Kidney (tissue), 14 donors: ENCODE measurements around the gene MBLAC2. TPM values are rescaled to one million over a fixed set of nuclear protein-coding genes. Genes with fewer than 3 reads are reported as not detected.

Source experiments
- DNase-seq, 5 donors: peaks; one replicate each; pipeline ENCODE4 v3.0.0-alpha.2; 2013 to 2020
- FAIRE-seq: peaks from 2 replicates; lab custom pipeline; 2012; peaks lifted over from hg19 to GRCh38; lab: Jason Lieb, UNC
- H3K27ac ChIP-seq, 2 donors: one replicate each; pipeline ENCODE4 v1.7.0; 2013; ENCODE audit warnings: low read depth in 2 of 2, low read length in 2 of 2, inconsistent platforms in 1 of 2
- H3K27me3 ChIP-seq: one replicate; pipeline ENCODE4 v1.7.1; 2013; ENCODE audit warnings: low read length, inconsistent platforms; ENCODE audit not compliant: control insufficient read depth, insufficient read depth
- H3K36me3 ChIP-seq, 3 donors: one replicate each; pipeline versions ENCODE4 v1.7.0 to v1.7.1; 2013; ENCODE audit warnings: low read length in 3 of 3, control low read depth in 1 of 3, inconsistent platforms in 1 of 3; ENCODE audit not compliant: insufficient read depth in 3 of 3, control insufficient read depth in 2 of 3
- H3K4me1 ChIP-seq, 3 donors: one replicate each; pipeline versions ENCODE4 v1.7.0 to v1.7.1; 2013; ENCODE audit warnings: low read length in 3 of 3, inconsistent platforms in 1 of 3, low read depth in 1 of 3; ENCODE audit not compliant: control insufficient read depth in 2 of 3, insufficient read depth in 2 of 3
- H3K4me3 ChIP-seq, 3 donors: one replicate each; pipeline versions ENCODE4 v1.7.0 to v1.8.1; 2013; ENCODE audit warnings: low read length in 3 of 3, control low read depth in 1 of 3, inconsistent platforms in 1 of 3
- H3K9ac ChIP-seq, 3 donors: one replicate each; pipeline versions ENCODE4 v1.7.0 to v1.7.1; 2013; ENCODE audit warnings: low read length in 3 of 3, control low read depth in 1 of 3, inconsistent platforms in 1 of 3
- H3K9me3 ChIP-seq, 3 donors: one replicate each; pipeline versions ENCODE4 v1.7.0 to v1.7.1; 2013; ENCODE audit warnings: low read length in 3 of 3, control low read depth in 1 of 3, inconsistent platforms in 1 of 3; ENCODE audit not compliant: control insufficient read depth in 2 of 3, insufficient read depth in 1 of 3
- intact Hi-C: fragments of 100-400 bp; cut with DNase I; formaldehyde crosslinking; loops from one replicate; pipeline ENCODE4 v1.11.1; 2022
- polyA plus RNA-seq: library from polyadenylated mRNA; stranded (reverse); fragments of 350-450 nt; fragmentation: Illumina TruSeq; extraction: RNeasy Lipid Tissue Mini Kit (QIAGEN cat#74804); gene quantifications from one replicate; pipeline ENCODE4 v1.2.3, GENCODE V29; 2014; ENCODE audit warnings: low read depth, low replicate concordance; ENCODE audit not compliant: insufficient read depth
- total RNA-seq: library from RNA; stranded (reverse); fragmentation: NEBNext Ultra II Directional; extraction: Animal tissue kit (Norgen Biotek cat#: 25700); gene quantifications from one replicate; pipeline ENCODE4 v1.2.1, GENCODE V29; 2021
- TF ChIP-seq, protein P1 (sequence below): IDR thresholded peaks from 3 replicates; pipeline ENCODE4 v1.5.1; 2012; ENCODE audit warnings: mild to moderate bottlenecking, moderate library complexity, borderline replicate concordance; ENCODE audit not compliant: insufficient read depth; ENCODE audit errors: extremely low read depth
- donor health status: control.
- donor health status: control.
- donor health status: control.
- donor health status: control.
- donor health status: control.
- donor health status: DM: yes; HTN: yes; CAD: no.
- donor health status: Normal renal cell carcinoma (clear cell type).

The MBLAC2 gene
- total and polyA plus RNA-seq, 2 donors from 2014 or later: 2.4 to 6.7 TPM

DNA sequence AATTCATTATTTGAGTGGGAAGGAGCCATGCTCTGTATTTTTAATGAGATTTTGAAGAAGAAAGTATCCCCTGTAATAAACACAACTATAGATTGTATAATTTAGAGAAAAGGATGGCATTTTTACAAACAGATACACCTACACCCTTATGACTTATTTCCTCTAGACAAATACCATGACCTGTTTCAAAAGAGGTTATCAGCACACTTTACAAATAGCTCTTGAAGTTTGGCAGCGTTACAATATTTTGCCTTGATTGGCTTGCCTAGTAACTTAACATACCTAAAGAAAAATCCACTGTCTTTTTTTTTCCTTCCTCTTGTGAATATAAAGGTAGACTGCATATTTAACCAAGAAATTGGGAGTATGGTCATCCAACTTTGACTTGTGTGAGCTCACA, 36.5 kb downstream of the MBLAC2 start:
- intact Hi-C loops: no loop called here
- FAIRE-seq (no peak), DNase-seq (no peak)
- H3K27me3 ChIP-seq: no peaks in the 10 kb centered on the region
- H3K9ac ChIP-seq: no peak overlapping the region
- no peaks in the 10 kb centered on the region for H3K4me1 ChIP-seq
- TF ChIP-seq, protein P1, sequence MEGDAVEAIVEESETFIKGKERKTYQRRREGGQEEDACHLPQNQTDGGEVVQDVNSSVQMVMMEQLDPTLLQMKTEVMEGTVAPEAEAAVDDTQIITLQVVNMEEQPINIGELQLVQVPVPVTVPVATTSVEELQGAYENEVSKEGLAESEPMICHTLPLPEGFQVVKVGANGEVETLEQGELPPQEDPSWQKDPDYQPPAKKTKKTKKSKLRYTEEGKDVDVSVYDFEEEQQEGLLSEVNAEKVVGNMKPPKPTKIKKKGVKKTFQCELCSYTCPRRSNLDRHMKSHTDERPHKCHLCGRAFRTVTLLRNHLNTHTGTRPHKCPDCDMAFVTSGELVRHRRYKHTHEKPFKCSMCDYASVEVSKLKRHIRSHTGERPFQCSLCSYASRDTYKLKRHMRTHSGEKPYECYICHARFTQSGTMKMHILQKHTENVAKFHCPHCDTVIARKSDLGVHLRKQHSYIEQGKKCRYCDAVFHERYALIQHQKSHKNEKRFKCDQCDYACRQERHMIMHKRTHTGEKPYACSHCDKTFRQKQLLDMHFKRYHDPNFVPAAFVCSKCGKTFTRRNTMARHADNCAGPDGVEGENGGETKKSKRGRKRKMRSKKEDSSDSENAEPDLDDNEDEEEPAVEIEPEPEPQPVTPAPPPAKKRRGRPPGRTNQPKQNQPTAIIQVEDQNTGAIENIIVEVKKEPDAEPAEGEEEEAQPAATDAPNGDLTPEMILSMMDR: no peak
- no peak overlapping the region for H3K4me3 ChIP-seq
- no peak overlapping the region for H3K27ac ChIP-seq
- no peaks in the 10 kb centered on the region for H3K36me3 ChIP-seq
- no peaks in the 10 kb centered on the region for H3K9me3 ChIP-seq

DNA sequence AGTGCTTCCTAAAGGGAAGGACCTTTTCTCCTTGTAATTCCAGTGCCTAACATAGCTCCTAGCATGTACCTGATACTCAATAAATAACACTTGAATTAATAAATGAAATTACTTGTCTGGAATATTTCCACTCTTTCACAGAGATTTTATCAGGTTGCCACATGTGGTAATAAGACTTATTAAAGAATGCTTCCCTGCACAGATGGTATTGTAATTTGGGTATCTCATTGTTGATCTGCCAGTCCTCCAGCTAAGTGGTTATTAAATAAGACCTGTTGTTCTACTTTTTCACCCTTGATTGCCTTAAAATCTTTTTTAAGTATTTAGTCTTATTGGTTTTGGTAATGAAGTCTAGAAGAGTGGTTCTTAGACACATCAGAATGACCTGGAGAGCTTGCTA, 36.9 kb downstream of the MBLAC2 start:
- Histone ChIP-seq H3K9ac (no peak overlapping the region), H3K27ac (no peak overlapping the region), H3K9me3 (no peaks in the 10 kb centered on the region), H3K4me1 (no peaks in the 10 kb centered on the region), H3K27me3 (no peaks in the 10 kb centered on the region), H3K4me3 (no peak overlapping the region), H3K36me3 (no peaks in the 10 kb centered on the region)
- intact Hi-C loops: no loop called here
- DNase-seq (no peak), FAIRE-seq (no peak)
- TF ChIP-seq, protein P1: no peak

DNA sequence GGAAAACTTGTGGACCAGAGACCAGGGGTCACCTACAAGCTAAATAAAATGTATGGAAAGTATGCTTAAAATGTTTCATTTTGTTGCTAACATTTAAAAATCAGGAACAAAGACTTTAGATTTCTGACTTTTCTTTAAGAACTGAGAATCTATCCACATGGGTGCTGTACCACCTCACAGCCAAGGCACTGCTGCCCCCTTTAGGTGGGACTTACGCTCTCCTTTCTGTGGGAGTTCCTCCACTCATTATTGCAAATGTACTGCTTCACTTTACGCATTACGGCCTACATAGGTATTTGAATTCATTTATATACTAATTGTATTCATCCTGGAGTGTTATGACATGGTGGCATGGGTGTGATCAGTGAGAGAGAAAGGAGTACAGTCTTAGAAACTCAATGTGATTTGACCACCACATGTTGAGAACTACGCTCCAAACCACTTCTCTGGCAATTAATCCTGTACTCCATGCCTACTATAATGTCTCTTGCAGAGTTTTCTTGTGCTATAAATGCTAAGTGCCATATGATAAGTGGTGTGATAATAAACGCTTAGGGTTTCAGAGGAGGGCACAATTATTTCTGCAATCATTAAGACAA, 40.4 kb downstream of the MBLAC2 start:
- DNase-seq: peak in 4 of 5 donors; percentile 26 to 58 (median 36)
- H3K4me1 ChIP-seq: no peaks in the 10 kb centered on the region
- H3K9me3 ChIP-seq: no peaks in the 10 kb centered on the region
- H3K9ac ChIP-seq: no peak overlapping the region
- intact Hi-C loops: no loop called here
- H3K36me3 ChIP-seq: no peaks in the 10 kb centered on the region
- H3K27ac ChIP-seq: no peak overlapping the region
- H3K4me3 ChIP-seq: no peak overlapping the region
- TF ChIP-seq, protein P1: peak; percentile 56
- H3K27me3 ChIP-seq: no peaks in the 10 kb centered on the region
- no peak for FAIRE-seq

DNA sequence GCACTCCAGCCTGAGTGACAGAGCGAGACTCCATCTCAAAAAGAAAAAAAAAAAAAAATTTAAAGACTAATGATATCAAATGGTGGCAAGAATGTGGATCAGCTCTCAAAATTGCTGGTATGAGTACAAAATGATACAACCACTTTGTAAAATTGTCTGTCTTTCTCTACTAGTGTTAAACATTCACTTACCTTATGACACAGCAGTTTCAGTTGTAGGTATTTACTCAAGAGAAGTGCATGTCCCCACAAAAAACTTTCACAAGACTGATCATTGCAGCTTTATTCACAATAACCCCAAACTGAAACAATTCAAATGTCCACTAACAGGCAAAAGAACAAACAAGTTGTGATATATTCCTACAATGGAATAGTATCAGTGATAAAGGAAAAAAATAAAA, 50.3 kb downstream of the MBLAC2 start:
- H3K27ac ChIP-seq: no peak overlapping the region
- DNase-seq: no peak
- H3K4me1 ChIP-seq: no peaks in the 10 kb centered on the region
- H3K9ac ChIP-seq: no peak overlapping the region
- no peaks in the 10 kb centered on the region for H3K9me3 ChIP-seq
- no peaks in the 10 kb centered on the region for H3K36me3 ChIP-seq
- H3K27me3 ChIP-seq: no peaks in the 10 kb centered on the region
- TF ChIP-seq, protein P1: no peak
- H3K4me3 ChIP-seq: no peak overlapping the region
- intact Hi-C loops: no loop called here
- no peak for FAIRE-seq
